Measurements from ENCODE around the gene RIMBP2. TPM values are rescaled to one million over a fixed set of nuclear protein-coding genes. Genes with fewer than 3 reads are reported as not detected.

RIMBP2 gene
- total and polyA plus RNA-seq, 9 of the 15 experiments (the other 6 are each of a cell fraction or from before 2014, with no cell fraction given): not detected

GRCh38 chr12:130590685-130591084 lies 125.4 kb downstream of the RIMBP2 start:
- CTCF ChIA-PET (ENCODE audit: low intra/inter-chr PET ratio): no interaction called here
- Histone ChIP-seq H3K4me3 (no peak overlapping the region), H4K20me1 (replicated peaks; ENCODE audit: control insufficient read depth, insufficient read depth, low read length) (peaks cover 5% of the 10 kb centered on the region; the same call in 1 of the 2 replicates), H3K9me3 (replicated peaks; ENCODE audit: control insufficient read depth, insufficient read depth, low read depth, low read length) (no peaks in the 10 kb centered on the region), H2AFZ (ENCODE audit: low read depth, low read length) (no peak overlapping the region), H3K27ac (ENCODE audit: extremely low read depth, low read depth, low read length) (no peak overlapping the region), H3K9ac (ENCODE audit: insufficient read depth in 1 of 2, low read depth in 2 of 2, low read length in 2 of 2) (no peak overlapping the region), H3K79me2 (ENCODE audit: control insufficient read depth, insufficient read depth, low read length) (no peaks in the 10 kb centered on the region), H3K36me3 (ENCODE audit: control insufficient read depth, insufficient read depth, low read length) (no peaks in the 10 kb centered on the region), H3K4me2 (ENCODE audit: insufficient read depth, low read length) (no peak overlapping the region), H3K27me3 (ENCODE audit: control insufficient read depth in 2 of 2, insufficient read depth in 2 of 2, low read length in 2 of 2) (peaks cover 14 to 31% of the 10 kb centered on the region in 2 experiments; a peak in 4 of 5 replicates), H3K4me1 (replicated peaks in 1 of 2; ENCODE audit: control insufficient read depth in 2 of 2, insufficient read depth in 2 of 2, low read length in 2 of 2) (no peaks in the 10 kb centered on the region), H3K9me1 (ENCODE audit: control insufficient read depth, insufficient read depth, low read length) (no peaks in the 10 kb centered on the region)
- BruUV-seq (replicated peaks): no TSS peak
- ATAC-seq (no peak), FAIRE-seq (no peak), DNase-seq (ENCODE audit: extremely low read depth in 1 of 4, low spot score in 3 of 4) (no peak)
- in situ Hi-C loops (cut with MboI) (no loop called here), intact Hi-C loops (cut with micrococcal nuclease) (no loop called here)
- POLR2A ChIA-PET: interaction anchor here (1.0 kb wide), 1 partner anchor 71 kb away, joined by 4 read pairs; no protein-coding TSS in a partner anchor
- WGBS (ENCODE audit: insufficient coverage, low coverage, missing lambda C conversion rate): 1% methylated on average over 12 of the region's 12 CpGs
- TF ChIP-seq ZNF311 (CRISPR knock-in tag; IDR thresholded peaks at IDR 0.05) (no peak), SRSF1 (IDR thresholded peaks at IDR 0.05; ENCODE audit: low read depth, low read length) (no peak), MIER1 (IDR thresholded peaks at IDR 0.05; ENCODE audit: low read depth) (no peak)

- FAIRE-seq (no peak), DNase-seq (ENCODE audit: extremely low read depth in 1 of 4, low spot score in 3 of 4) (no peak), ATAC-seq (no peak)
- H3K27me3 ChIP-seq (ENCODE audit: control insufficient read depth in 2 of 2, insufficient read depth in 2 of 2, low read length in 2 of 2): peaks cover 14 to 28% of the 10 kb centered on the region in 2 experiments; a peak in 4 of 5 replicates
- intact Hi-C loops (cut with micrococcal nuclease) (no loop called here), in situ Hi-C loops (cut with MboI) (no loop called here)
- BruUV-seq (replicated peaks): no TSS peak
- POLR2A ChIA-PET: interaction anchor here (0.7 to 1.0 kb wide), 2 partner anchors 72 to 1472 kb away, joined by 3 to 4 read pairs; no protein-coding TSS in a partner anchor
- H3K4me1 ChIP-seq (replicated peaks in 1 of 2; ENCODE audit: control insufficient read depth in 2 of 2, insufficient read depth in 2 of 2, low read length in 2 of 2): no peaks in the 10 kb centered on the region
- WGBS (ENCODE audit: insufficient coverage, low coverage, missing lambda C conversion rate): 0% methylated on average over 11 of the region's 11 CpGs
- no peak overlapping the region for H3K4me3 ChIP-seq
- H3K79me2 ChIP-seq (ENCODE audit: control insufficient read depth, insufficient read depth, low read length): no peaks in the 10 kb centered on the region
- no peak overlapping the region for H3K4me2 ChIP-seq (ENCODE audit: insufficient read depth, low read length)
- no peak overlapping the region for H3K27ac ChIP-seq (ENCODE audit: extremely low read depth, low read depth, low read length)
- H3K9me3 ChIP-seq (replicated peaks; ENCODE audit: control insufficient read depth, insufficient read depth, low read depth, low read length): no peaks in the 10 kb centered on the region
- no peaks in the 10 kb centered on the region for H3K9me1 ChIP-seq (ENCODE audit: control insufficient read depth, insufficient read depth, low read length)
- no peak overlapping the region for H2AFZ ChIP-seq (ENCODE audit: low read depth, low read length)
- H4K20me1 ChIP-seq (replicated peaks; ENCODE audit: control insufficient read depth, insufficient read depth, low read length): peaks cover 5% of the 10 kb centered on the region; the same call in 1 of the 2 replicates
- H3K36me3 ChIP-seq (ENCODE audit: control insufficient read depth, insufficient read depth, low read length): no peaks in the 10 kb centered on the region
- H3K9ac ChIP-seq (ENCODE audit: insufficient read depth in 1 of 2, low read depth in 2 of 2, low read length in 2 of 2): no peak overlapping the region
- CTCF ChIA-PET (ENCODE audit: low intra/inter-chr PET ratio): no interaction called here
- TF ChIP-seq MEF2A (IDR thresholded peaks at IDR 0.05; ENCODE audit: control insufficient read depth, low read depth, low read length) (no peak), POLR2G (IDR thresholded peaks at IDR 0.05; ENCODE audit: low read depth, low read length) (no peak), EWSR1 (IDR thresholded peaks at IDR 0.05; ENCODE audit: borderline replicate concordance, low read depth, partially characterized antibody) (no peak), CBX8 (IDR thresholded peaks at IDR 0.05; ENCODE audit: borderline replicate concordance, extremely low read depth, low read depth, low read length, poor library complexity, severe bottlenecking) (no peak), SMAD4 (CRISPR knock-in tag; conservative IDR thresholded peaks at IDR 0.05) (no peak)
- TF ChIP-seq, protein P1, sequence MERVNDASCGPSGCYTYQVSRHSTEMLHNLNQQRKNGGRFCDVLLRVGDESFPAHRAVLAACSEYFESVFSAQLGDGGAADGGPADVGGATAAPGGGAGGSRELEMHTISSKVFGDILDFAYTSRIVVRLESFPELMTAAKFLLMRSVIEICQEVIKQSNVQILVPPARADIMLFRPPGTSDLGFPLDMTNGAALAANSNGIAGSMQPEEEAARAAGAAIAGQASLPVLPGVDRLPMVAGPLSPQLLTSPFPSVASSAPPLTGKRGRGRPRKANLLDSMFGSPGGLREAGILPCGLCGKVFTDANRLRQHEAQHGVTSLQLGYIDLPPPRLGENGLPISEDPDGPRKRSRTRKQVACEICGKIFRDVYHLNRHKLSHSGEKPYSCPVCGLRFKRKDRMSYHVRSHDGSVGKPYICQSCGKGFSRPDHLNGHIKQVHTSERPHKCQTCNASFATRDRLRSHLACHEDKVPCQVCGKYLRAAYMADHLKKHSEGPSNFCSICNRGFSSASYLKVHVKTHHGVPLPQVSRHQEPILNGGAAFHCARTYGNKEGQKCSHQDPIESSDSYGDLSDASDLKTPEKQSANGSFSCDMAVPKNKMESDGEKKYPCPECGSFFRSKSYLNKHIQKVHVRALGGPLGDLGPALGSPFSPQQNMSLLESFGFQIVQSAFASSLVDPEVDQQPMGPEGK (CRISPR knock-in tag; IDR thresholded peaks at IDR 0.05; ENCODE audit: borderline replicate concordance): no peak
- TF ChIP-seq, protein P2, sequence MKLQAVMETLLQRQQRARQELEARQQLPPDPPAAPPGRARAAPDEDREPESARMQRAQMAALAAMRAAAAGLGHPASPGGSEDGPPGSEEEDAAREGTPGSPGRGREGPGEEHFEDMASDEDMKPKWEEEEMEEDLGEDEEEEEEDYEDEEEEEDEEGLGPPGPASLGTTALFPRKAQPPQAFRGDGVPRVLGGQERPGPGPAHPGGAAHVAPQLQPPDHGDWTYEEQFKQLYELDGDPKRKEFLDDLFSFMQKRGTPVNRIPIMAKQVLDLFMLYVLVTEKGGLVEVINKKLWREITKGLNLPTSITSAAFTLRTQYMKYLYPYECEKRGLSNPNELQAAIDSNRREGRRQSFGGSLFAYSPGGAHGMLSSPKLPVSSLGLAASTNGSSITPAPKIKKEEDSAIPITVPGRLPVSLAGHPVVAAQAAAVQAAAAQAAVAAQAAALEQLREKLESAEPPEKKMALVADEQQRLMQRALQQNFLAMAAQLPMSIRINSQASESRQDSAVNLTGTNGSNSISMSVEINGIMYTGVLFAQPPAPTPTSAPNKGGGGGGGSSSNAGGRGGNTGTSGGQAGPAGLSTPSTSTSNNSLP (IDR thresholded peaks at IDR 0.05; ENCODE audit: borderline replicate concordance, low read depth, low read length): no peak
Measured at GRCh38 chr12:130589540-130590317, 126.4 kb downstream of the RIMBP2 start.

Data from K562 (cell line).